ENCODE data around the gene PLXDC2. TPM values are rescaled to one million over a fixed set of nuclear protein-coding genes. Genes with fewer than 3 reads are reported as not detected.

The PLXDC2 gene
- total RNA-seq, 2 donors from 2014 or later, result 0.07 to 0.09 TPM

DNA sequence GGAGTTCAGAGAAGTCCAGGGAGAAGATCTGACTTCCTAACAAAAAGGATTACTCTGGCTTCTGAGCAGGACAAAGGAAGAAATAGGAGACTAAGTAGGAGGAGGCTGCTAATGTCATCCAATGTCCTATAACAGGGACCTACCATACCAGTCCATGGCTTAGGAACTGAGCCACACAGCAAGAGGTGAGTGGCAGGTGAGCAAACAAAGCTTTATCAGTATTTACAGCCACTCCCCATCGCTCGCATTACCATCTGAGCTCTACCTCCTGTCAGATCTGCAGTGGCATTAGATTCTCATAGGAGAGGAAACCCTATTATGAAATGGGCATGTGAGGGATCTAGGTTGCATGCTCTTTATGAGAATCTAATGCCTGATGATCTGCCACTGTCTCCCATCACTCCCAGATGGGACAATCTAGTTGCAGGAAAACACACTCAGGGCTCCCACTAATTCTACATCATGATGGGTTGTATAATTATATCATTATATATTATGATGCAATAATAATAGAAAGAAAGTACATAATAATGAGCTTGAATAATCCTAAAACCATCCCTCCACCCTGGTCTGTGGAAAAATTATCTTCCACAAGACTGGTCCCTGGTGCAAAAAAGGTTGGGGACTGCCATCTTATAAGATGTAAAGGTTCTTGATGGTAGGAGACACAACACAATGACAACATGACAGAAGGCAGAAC lies 487.4 kb downstream of the PLXDC2 start:
- ATAC-seq (replicated peaks in 1 of 2) (no peak), DNase-seq (no peak)
- Mint-ChIP-seq H3K27ac (no peak overlapping the region), H3K4me1 (ENCODE audit: low read depth) (no peaks in the 10 kb centered on the region), H3K9me3 (peaks cover 5 to 9% of the 10 kb centered on the region in 2 donors), H3K36me3 (ENCODE audit: insufficient read depth in 2 of 2) (peaks cover 0 to 2% of the 10 kb centered on the region in 2 donors), H3K27me3 (ENCODE audit: low read depth) (no peaks in the 10 kb centered on the region), H3K4me3 (no peak overlapping the region)

DNA sequence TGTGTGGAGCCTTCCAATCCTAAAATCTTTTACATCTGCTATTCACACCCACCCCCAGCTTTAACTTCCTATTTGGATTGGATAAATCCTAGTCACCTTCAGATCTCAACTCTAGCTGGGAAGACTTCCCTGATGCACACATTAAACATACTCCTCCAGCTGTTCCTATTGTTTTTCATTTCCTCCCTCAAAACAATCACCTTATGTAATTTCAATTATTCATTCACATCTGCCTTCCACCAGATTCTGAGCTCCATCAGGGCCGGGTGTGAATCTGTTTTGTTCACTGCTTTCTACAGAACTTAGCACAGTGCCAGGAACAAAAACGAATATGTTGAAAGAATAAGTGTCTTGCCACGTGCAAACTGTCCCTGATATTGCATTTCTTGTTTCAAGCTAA lies 497.4 kb downstream of the PLXDC2 start:
- no peaks in the 10 kb centered on the region for H3K27me3 Mint-ChIP-seq (ENCODE audit: low read depth)
- H3K27ac Mint-ChIP-seq, result no peak overlapping the region
- H3K9me3 Mint-ChIP-seq, result peaks cover 8 to 13% of the 10 kb centered on the region in 2 donors
- ATAC-seq (replicated peaks in 1 of 2) (no peak), DNase-seq (no peak)
- H3K36me3 Mint-ChIP-seq (ENCODE audit: insufficient read depth in 2 of 2), result no peaks in the 10 kb centered on the region
- no peaks in the 10 kb centered on the region for H3K4me1 Mint-ChIP-seq (ENCODE audit: low read depth)
- H3K4me3 Mint-ChIP-seq, result no peak overlapping the region

DNA sequence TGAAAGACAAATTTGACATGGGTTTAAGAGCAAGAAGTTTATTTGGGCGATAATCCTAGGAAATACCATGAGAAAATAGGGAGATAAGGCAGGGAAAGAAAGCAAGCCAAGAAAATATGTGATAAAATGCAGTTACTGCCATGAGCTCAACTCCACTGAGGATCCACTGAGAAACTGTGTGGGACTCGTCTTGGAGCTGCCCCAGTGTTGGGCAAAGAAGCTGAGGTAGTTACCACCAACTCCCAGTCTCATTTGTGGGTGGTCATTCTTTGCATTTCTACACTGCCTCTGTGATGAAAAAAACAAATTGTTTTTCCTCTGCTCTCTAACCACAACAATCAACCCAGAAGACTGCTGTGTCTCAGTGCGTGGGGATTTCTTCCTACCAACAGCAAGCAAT lies 498.2 kb downstream of the PLXDC2 start:
- DNase-seq, result no peak
- H3K36me3 Mint-ChIP-seq (ENCODE audit: insufficient read depth in 2 of 2), result no peaks in the 10 kb centered on the region
- no peak overlapping the region for H3K27ac Mint-ChIP-seq
- no peak for ATAC-seq (replicated peaks in 1 of 2)
- no peaks in the 10 kb centered on the region for H3K4me1 Mint-ChIP-seq (ENCODE audit: low read depth)
- H3K27me3 Mint-ChIP-seq (ENCODE audit: low read depth), result no peaks in the 10 kb centered on the region
- H3K4me3 Mint-ChIP-seq, result no peak overlapping the region
- H3K9me3 Mint-ChIP-seq, result peaks cover 8 to 11% of the 10 kb centered on the region in 2 donors

DNA sequence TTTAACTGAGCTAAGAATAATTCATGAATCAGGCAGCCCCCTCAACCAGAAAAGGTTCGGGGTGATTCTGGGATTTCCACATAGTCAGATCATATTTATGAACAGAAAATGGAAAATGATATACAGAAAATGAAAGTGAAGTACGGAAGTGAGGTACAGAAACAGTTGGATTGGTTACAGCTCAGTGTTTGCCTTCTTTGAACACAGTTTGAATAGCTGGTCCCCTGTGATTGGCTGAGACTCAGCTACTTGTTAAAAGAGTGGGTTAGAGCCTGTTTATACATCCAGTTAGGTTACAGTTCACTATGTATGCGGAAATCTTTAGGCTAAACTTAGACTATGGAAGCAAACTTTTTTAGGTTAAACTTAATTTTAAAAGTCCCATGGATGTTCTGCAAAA lies 511.7 kb downstream of the PLXDC2 start:
- peaks cover 0 to 3% of the 10 kb centered on the region in 2 donors for H3K36me3 Mint-ChIP-seq (ENCODE audit: insufficient read depth in 2 of 2)
- no peak for ATAC-seq (replicated peaks in 1 of 2)
- H3K27ac Mint-ChIP-seq, result no peak overlapping the region
- peaks cover 2 to 4% of the 10 kb centered on the region in 2 donors for H3K9me3 Mint-ChIP-seq
- H3K4me1 Mint-ChIP-seq (ENCODE audit: low read depth), result no peaks in the 10 kb centered on the region
- no peak overlapping the region for H3K4me3 Mint-ChIP-seq
- H3K27me3 Mint-ChIP-seq (ENCODE audit: low read depth), result no peaks in the 10 kb centered on the region
- DNase-seq, result no peak

DNA sequence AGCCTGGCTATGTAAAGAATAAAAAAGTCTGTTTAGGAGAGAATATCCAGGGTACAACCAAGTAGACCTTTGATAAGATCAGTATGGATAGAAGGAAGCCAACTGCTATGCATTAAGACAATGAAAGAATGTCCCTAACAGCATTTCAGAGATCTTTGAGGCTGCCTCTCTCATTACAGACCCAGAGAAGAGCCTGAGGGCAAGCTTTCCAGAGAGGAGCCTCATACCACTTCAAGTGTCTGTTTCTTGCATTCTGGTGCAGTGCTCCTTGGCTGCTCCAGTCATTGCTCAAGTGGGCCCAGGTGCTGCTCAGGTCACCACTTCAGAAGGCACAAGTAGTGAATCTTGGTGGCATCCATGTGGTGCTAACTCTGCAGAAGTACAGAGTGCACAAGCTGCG lies 514.0 kb downstream of the PLXDC2 start:
- ATAC-seq (replicated peaks in 1 of 2) (no peak), DNase-seq (no peak)
- Mint-ChIP-seq H3K4me1 (ENCODE audit: low read depth) (no peaks in the 10 kb centered on the region), H3K9me3 (peaks cover 5 to 6% of the 10 kb centered on the region in 2 donors), H3K27ac (no peak overlapping the region), H3K36me3 (ENCODE audit: insufficient read depth in 2 of 2) (peaks cover 0 to 3% of the 10 kb centered on the region in 2 donors), H3K27me3 (ENCODE audit: low read depth) (no peaks in the 10 kb centered on the region), H3K4me3 (no peak overlapping the region)

DNA sequence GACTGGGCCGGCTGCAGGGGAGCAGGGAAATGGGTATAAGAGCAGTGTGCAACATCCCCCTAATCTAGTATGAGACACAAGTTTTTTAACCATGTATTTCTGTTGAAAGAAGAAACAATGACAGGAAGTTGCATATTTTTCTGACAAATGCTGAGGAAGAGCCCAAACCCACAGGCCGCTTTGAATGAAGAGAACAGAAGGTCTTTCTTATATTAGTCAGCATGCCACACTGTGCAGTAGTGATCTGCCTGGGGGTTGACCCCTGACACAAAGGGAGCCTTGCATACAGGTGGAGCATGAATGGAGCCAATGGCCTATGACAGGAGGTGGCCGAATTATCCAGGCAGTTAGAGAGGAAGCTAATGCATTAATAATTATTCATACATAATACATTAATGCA lies 518.3 kb downstream of the PLXDC2 start:
- ATAC-seq (replicated peaks in 1 of 2), result no peak
- Mint-ChIP-seq H3K27ac (no peak overlapping the region), H3K27me3 (ENCODE audit: low read depth) (no peaks in the 10 kb centered on the region), H3K36me3 (ENCODE audit: insufficient read depth in 2 of 2) (peaks cover 0 to 3% of the 10 kb centered on the region in 2 donors), H3K4me3 (no peak overlapping the region), H3K4me1 (ENCODE audit: low read depth) (no peaks in the 10 kb centered on the region), H3K9me3 (peaks cover 10 to 12% of the 10 kb centered on the region in 2 donors)
- DNase-seq, result no peak

All from activated T-cell treated with anti-CD3 and anti-CD28 coated beads, Interleukin-2, amount 50 U/mL, for 72 hours (primary cell).